Measurements from ENCODE around the gene SLC25A39. TPM values are rescaled to one million over a fixed set of nuclear protein-coding genes. Genes with fewer than 3 reads are reported as not detected.

The SLC25A39 gene
- polyA plus RNA-seq, 1 of the 3 experiments (the other 2 are of a cell fraction), result 131 TPM

DNA sequence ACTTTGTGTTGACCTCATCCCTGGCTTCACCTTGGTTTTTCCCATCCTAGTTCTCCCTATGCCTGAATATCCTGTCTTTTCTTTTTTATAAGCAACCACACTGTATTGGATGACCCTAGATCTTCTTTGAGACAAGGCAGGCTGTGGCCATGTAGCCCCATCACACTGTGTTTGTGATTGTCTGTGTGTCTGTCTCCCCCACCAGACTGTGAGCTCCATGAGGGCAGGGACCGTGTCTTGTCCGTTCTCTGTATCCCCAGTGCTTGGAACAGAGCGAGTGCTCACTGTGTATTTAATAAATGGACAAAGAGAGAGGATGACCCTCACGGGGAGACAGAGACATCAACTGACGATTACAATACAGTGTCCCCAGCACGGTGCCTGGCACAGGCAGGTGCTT is 7.1 kb downstream of the SLC25A39 start:
- Histone ChIP-seq H3K9ac (no peak overlapping the region), H3F3A (replicated peaks; ENCODE audit: insufficient read depth) (no peaks in the 10 kb centered on the region), H3K79me2 (ENCODE audit: insufficient read depth) (no peaks in the 10 kb centered on the region), H3K27me3 (ENCODE audit: insufficient read depth) (no peaks in the 10 kb centered on the region), H3K4me2 (no peak overlapping the region), H3K36me3 (replicated peaks in 1 of 2; ENCODE audit: control insufficient read depth in 1 of 2, insufficient read depth in 2 of 2, low read length in 1 of 2) (peaks cover 6 to 31% of the 10 kb centered on the region in 2 experiments), H4K20me1 (ENCODE audit: insufficient read depth) (no peaks in the 10 kb centered on the region), H3K4me1 (ENCODE audit: control insufficient read depth in 1 of 2, insufficient read depth in 2 of 2, low read depth in 1 of 2, low read length in 1 of 2) (no peaks in the 10 kb centered on the region), H3K9me2 (no peaks in the 10 kb centered on the region), H3K9me3 (no peaks in the 10 kb centered on the region), H2AFZ (ENCODE audit: low read depth) (no peak overlapping the region), H3K4me3 (ENCODE audit: low read depth in 2 of 2, low read length in 1 of 2) (no peak overlapping the region), H3K27ac (ENCODE audit: low read depth in 2 of 2, low read length in 1 of 2) (no peak overlapping the region)
- ChIA-PET CTCF (interaction anchor here (1.2 to 2.0 kb wide), 3 partner anchors 14 to 114 kb away, joined by 4 to 17 read pairs (median 4); no protein-coding TSS in a partner anchor), POLR2A (interaction anchor here (1.0 to 4.9 kb wide), 2 partner anchors 8 to 9 kb away, joined by 3 to 34 read pairs; partner anchors contain the start of gene RUNDC3A)
- DNase-seq, result no peak
- 89% methylated on average over 6 of the region's 6 CpGs for WGBS (ENCODE audit: low lambda C conversion rate)
- TF ChIP-seq FOXJ3 (CRISPR knock-in tag; IDR thresholded peaks at IDR 0.05) (no peak), JUND (IDR thresholded peaks at IDR 0.05) (no peak), RAD21 (IDR thresholded peaks at IDR 0.05; ENCODE audit: low read length) (no peak), TCF12 (IDR thresholded peaks at IDR 0.05) (no peak), RCOR1 (IDR thresholded peaks at IDR 0.05; ENCODE audit: low read length) (no peak), MEF2A (IDR thresholded peaks at IDR 0.05; ENCODE audit: borderline replicate concordance, low read depth) (no peak), EZH2phosphoT487 (IDR thresholded peaks at IDR 0.05; ENCODE audit: borderline replicate concordance, low read depth) (no peak), CTCF (IDR thresholded peaks at IDR 0.05) (no peak), ELF1 (IDR thresholded peaks at IDR 0.05) (no peak), YY1 (IDR thresholded peaks at IDR 0.05; ENCODE audit: low read depth) (no peak)
- TF ChIP-seq, protein P1, sequence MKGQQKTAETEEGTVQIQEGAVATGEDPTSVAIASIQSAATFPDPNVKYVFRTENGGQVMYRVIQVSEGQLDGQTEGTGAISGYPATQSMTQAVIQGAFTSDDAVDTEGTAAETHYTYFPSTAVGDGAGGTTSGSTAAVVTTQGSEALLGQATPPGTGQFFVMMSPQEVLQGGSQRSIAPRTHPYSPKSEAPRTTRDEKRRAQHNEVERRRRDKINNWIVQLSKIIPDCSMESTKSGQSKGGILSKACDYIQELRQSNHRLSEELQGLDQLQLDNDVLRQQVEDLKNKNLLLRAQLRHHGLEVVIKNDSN (IDR thresholded peaks at IDR 0.05; ENCODE audit: borderline replicate concordance, low read depth), result no peak

DNA sequence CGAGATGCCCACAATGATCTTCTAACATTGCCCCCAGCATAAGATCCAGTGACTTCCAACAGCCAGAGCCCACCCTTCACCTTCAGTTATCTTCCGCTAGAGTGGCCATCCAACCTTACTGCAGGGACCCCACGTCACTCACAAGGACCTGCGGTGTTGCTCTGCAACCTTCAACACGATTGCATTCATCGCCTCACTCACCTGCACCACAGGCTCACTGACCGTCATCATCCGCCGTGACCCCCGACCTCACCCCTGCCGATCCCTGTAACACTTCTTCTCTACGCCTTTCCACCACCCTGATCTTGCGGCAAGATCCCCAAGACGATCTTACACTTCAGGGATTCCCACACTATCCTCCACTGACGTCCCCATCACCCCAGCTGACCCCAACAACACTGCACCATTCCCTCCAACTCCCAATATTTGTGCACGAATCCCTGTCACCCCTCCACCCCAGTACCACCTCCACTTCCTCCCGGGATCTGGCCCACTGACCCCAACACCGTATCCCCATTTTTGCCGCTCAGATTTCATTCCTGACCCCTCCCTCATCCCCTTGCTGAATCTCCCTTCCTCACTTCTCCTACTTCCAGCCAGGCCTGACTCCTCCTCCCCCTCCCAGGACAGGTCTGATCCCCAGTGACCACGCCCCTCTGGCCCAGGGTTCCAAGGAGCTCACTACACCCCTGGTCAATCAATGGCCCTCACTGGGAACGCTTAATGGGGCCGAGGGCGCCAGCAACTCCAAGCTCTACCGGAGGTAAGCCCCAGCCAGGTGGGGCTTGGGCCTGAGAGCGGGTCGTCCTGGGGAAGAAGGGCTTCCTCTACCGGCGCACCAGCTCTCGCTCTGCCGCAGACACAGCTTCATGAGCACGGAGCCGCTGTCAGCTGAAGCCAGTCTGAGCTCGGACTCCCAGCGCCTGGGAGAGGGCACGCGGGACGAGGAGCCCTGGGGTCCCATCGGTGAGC is 8.6 kb downstream of the SLC25A39 start:
- Histone ChIP-seq H3K36me3 (replicated peaks in 1 of 2; ENCODE audit: control insufficient read depth in 1 of 2, insufficient read depth in 2 of 2, low read length in 1 of 2) (peaks cover 0 to 19% of the 10 kb centered on the region in 2 experiments), H3K9me2 (no peaks in the 10 kb centered on the region), H3K79me2 (ENCODE audit: insufficient read depth) (no peaks in the 10 kb centered on the region), H3K4me2 (no peak overlapping the region), H3K9me3 (no peaks in the 10 kb centered on the region), H3K27me3 (ENCODE audit: insufficient read depth) (no peaks in the 10 kb centered on the region), H3K9ac (no peak overlapping the region), H4K20me1 (ENCODE audit: insufficient read depth) (no peaks in the 10 kb centered on the region), H3K4me1 (ENCODE audit: control insufficient read depth in 1 of 2, insufficient read depth in 2 of 2, low read depth in 1 of 2, low read length in 1 of 2) (peaks cover 0 to 5% of the 10 kb centered on the region in 2 experiments; a peak in 1 of 4 replicates), H2AFZ (ENCODE audit: low read depth) (no peak overlapping the region), H3K4me3 (ENCODE audit: low read depth in 2 of 2, low read length in 1 of 2) (no peak overlapping the region), H3K27ac (ENCODE audit: low read depth in 2 of 2, low read length in 1 of 2) (no peak overlapping the region), H3F3A (replicated peaks; ENCODE audit: insufficient read depth) (no peaks in the 10 kb centered on the region)
- CTCF ChIA-PET, result interaction anchor here (0.7 to 2.0 kb wide), 2 partner anchors 15 to 94 kb away, joined by 4 to 17 read pairs; no protein-coding TSS in a partner anchor
- DNase-seq, result peak; percentile 28
- POLR2A ChIA-PET, result interaction anchor here (0.7 kb wide), 1 partner anchor 105 kb away, joined by 4 read pairs; no protein-coding TSS in a partner anchor
- WGBS (ENCODE audit: low lambda C conversion rate), result 88% methylated on average over 34 of the region's 38 CpGs
- TF ChIP-seq MEF2A (IDR thresholded peaks at IDR 0.05; ENCODE audit: borderline replicate concordance, low read depth), result no peak
- TF ChIP-seq FOXJ3 (CRISPR knock-in tag; IDR thresholded peaks at IDR 0.05), result no peak
- no peak for TF ChIP-seq TEAD4 (IDR thresholded peaks at IDR 0.05; ENCODE audit: borderline replicate concordance, insufficient read depth)
- no peak for TF ChIP-seq RXRA (IDR thresholded peaks at IDR 0.05; ENCODE audit: borderline replicate concordance, low read depth)
- no peak for TF ChIP-seq GATA2 (CRISPR knock-in tag; IDR thresholded peaks at IDR 0.05)
- no peak for TF ChIP-seq ZBTB33 (IDR thresholded peaks at IDR 0.05; ENCODE audit: borderline replicate concordance, low read depth)
- TF ChIP-seq GABPA (IDR thresholded peaks at IDR 0.05; ENCODE audit: low read depth), result no peak
- TF ChIP-seq JUND (IDR thresholded peaks at IDR 0.05), result no peak
- TF ChIP-seq IRF3 (IDR thresholded peaks at IDR 0.05; ENCODE audit: low read depth, low read length), result no peak
- TF ChIP-seq EZH2phosphoT487 (IDR thresholded peaks at IDR 0.05; ENCODE audit: borderline replicate concordance, low read depth), result no peak
- TF ChIP-seq NFIC (IDR thresholded peaks at IDR 0.05; ENCODE audit: borderline replicate concordance), result no peak
- TF ChIP-seq RCOR1 (IDR thresholded peaks at IDR 0.05; ENCODE audit: low read length), result no peak
- TF ChIP-seq, protein P2, sequence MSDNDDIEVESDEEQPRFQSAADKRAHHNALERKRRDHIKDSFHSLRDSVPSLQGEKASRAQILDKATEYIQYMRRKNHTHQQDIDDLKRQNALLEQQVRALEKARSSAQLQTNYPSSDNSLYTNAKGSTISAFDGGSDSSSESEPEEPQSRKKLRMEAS (IDR thresholded peaks at IDR 0.05; ENCODE audit: low read depth), result no peak

Measured in SK-N-SH (cell line).